OCI-LY7 (cell line): ENCODE measurements around the gene RUVBL2. TPM values are rescaled to one million over a fixed set of nuclear protein-coding genes. Genes with fewer than 3 reads are reported as not detected.
A peak's percentile ranks its signal among the peaks of the same experiment; 100 is the strongest.

Experiments
- BruUV-seq: library from RNA; stranded (reverse); fragments of 400-500 nt; replicated peaks from 2 replicates; lab custom pipeline; 2021; lab: Mats Ljungman, UMichigan
- CTCF ChIA-PET: fragments of 300-600 bp; sonication (Branson Sonifier 250); formaldehyde crosslinking; loops from one replicate; lab custom pipeline; 2022; ENCODE audit warnings: antibody characterized with exemption; ENCODE audit not compliant: unreplicated experiment; lab: Charles Lee
- POLR2A ChIA-PET: fragments of 300-600 bp; sonication (Branson Sonifier 250); formaldehyde crosslinking; loops from one replicate; lab custom pipeline; 2022; ENCODE audit warnings: antibody characterized with exemption; lab: Charles Lee
- DNase-seq: peaks from one replicate; pipeline ENCODE4 v3.0.0-alpha.2; 2015; ENCODE audit warnings: low spot score
- H2AFZ ChIP-seq: fragments of 200-600 bp; sonication (generic), shearing (Covaris generic); 2 replicates; pipeline ENCODE4 v1.6.1; 2014; ENCODE audit warnings: mild to moderate bottlenecking, antibody characterized with exemption, low read length, moderate library complexity
- H3K27ac ChIP-seq: fragments of 200-600 bp; sonication (generic); 2 replicates; pipeline ENCODE4 v1.5.1; 2014; ENCODE audit warnings: mixed run types, low read depth, mild to moderate bottlenecking, moderate library complexity, low read length, inconsistent platforms; ENCODE audit not compliant: poor library complexity, severe bottlenecking
- H3K36me3 ChIP-seq: fragments of 200-600 bp; sonication (generic); 2 replicates; pipeline ENCODE4 v1.6.1; 2014; ENCODE audit warnings: mild to moderate bottlenecking, antibody characterized with exemption, low read length, moderate library complexity, mixed read lengths; ENCODE audit not compliant: insufficient read depth
- H3K4me1 ChIP-seq: fragments of 200-600 bp; sonication (generic); 2 replicates; pipeline ENCODE4 v1.5.1; 2014; ENCODE audit warnings: mild to moderate bottlenecking, low read length; ENCODE audit not compliant: insufficient read depth, poor library complexity, severe bottlenecking
- H3K4me2 ChIP-seq: fragments of 200-600 bp; sonication (generic); 2 replicates; pipeline ENCODE4 v1.6.1; 2014; ENCODE audit warnings: mild to moderate bottlenecking, low read length
- H3K4me3 ChIP-seq: fragments of 200-600 bp; sonication (generic); 2 replicates; pipeline ENCODE4 v1.5.1; 2014; ENCODE audit warnings: mild to moderate bottlenecking, low read depth, low read length; ENCODE audit not compliant: poor library complexity, severe bottlenecking
- H3K79me2 ChIP-seq: fragments of 200-600 bp; sonication (generic); 2 replicates; pipeline ENCODE4 v1.6.1; 2016; ENCODE audit warnings: low read depth, mild to moderate bottlenecking, low read length, moderate library complexity, mixed read lengths; ENCODE audit not compliant: insufficient read depth
- H3K9me2 ChIP-seq: fragments of 200-600 bp; sonication (generic); 2 replicates; pipeline ENCODE4 v1.6.1; 2016; ENCODE audit warnings: mild to moderate bottlenecking, low read length, mixed read lengths; ENCODE audit not compliant: insufficient read depth
- H3K9me3 ChIP-seq: fragments of 200-600 bp; sonication (generic); 2 replicates; pipeline ENCODE4 v1.6.1; 2014; ENCODE audit warnings: mild to moderate bottlenecking, mixed run types, low read length, mixed read lengths
- H4K20me1 ChIP-seq: fragments of 200-600 bp; sonication (generic); 2 replicates; pipeline ENCODE4 v1.6.1; 2014; ENCODE audit warnings: mild to moderate bottlenecking, antibody characterized with exemption, low read length, moderate library complexity, mixed read lengths; ENCODE audit not compliant: insufficient read depth
- EZH2phosphoT487 ChIP-seq: fragments of 200-600 bp; sonication (generic); IDR thresholded peaks from 2 replicates; pipeline ENCODE4 v1.6.1; 2018; ENCODE audit warnings: low read depth, borderline replicate concordance, mild to moderate bottlenecking, mixed run types, antibody characterized with exemption, low read length, moderate library complexity, mixed read lengths
- intact Hi-C: fragments of 100-400 bp; cut with micrococcal nuclease; formaldehyde crosslinking; loops from one replicate; pipeline ENCODE4 v1.10.0; 2022; ENCODE audit not compliant: unreplicated experiment
- total RNA-seq, 2 experiments: library from RNA; depleted of rRNA in 1 of 2; stranded (reverse); fragments of >200 nt in 1 of 2; shearing (Covaris generic) in 1 of 2; gene quantifications; 2 replicates each; pipeline ENCODE4 v1.2.3, GENCODE V29; 2014 to 2022
- TF ChIP-seq, protein P1 (sequence below): fragments of 200-600 bp; sonication (generic); conservative IDR thresholded peaks from 2 replicates; pipeline ENCODE4 v1.5.1; 2014; ENCODE audit warnings: mild to moderate bottlenecking, antibody characterized with exemption, low read length, moderate library complexity, mixed read lengths

Gene RUVBL2
- total RNA-seq, 2 experiments from 2014 or later: 125 to 265 TPM

DNA sequence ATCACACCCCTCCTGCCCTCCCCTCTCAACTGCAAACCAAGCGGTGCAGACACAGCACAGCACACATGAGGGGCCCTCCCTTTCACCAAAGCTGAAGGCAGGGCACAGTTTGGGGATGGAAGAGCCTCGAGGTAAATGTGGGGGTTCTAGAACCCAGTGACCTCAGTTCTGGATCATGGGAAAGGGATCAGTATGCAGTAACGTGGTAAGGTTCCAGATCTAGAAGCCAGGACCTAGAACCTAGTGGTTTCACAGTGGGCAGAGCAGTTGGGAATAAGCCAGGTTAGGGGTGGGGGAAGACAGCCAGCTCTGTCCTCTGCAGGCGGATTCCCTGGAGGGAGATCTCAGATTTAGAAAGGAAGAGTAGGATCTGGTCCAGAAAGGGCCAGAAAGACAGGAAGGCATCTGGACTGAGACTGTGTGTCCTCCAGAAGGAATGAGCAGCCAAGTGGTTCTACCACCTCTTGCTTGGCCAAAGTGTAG is 25.5 kb upstream of the RUVBL2 start:
- ChIA-PET CTCF (interaction anchor here (1.3 kb wide), 1 partner anchor 25 kb away, joined by 4 read pairs; the partner anchor contains the start of genes GYS1 and RUVBL2), POLR2A (no interaction called here)
- H3K27ac ChIP-seq: peak overlapping the region; percentile 47
- peak overlapping the region; percentile 99 for H3K4me2 ChIP-seq
- no peak overlapping the region for H2AFZ ChIP-seq
- DNase-seq: no peak
- H3K9me3 ChIP-seq: no peaks in the 10 kb centered on the region
- peaks cover 44% of the 10 kb centered on the region for H3K36me3 ChIP-seq
- H3K4me1 ChIP-seq: peaks cover 57% of the 10 kb centered on the region
- no peak overlapping the region for H3K4me3 ChIP-seq
- H3K79me2 ChIP-seq: peaks cover 17% of the 10 kb centered on the region; the same call in 1 of the 2 replicates
- H3K9me2 ChIP-seq: no peaks in the 10 kb centered on the region
- TSS peak; percentile 78 for BruUV-seq
- no peaks in the 10 kb centered on the region for H4K20me1 ChIP-seq
- intact Hi-C loops: no loop called here
- TF ChIP-seq, protein P1, sequence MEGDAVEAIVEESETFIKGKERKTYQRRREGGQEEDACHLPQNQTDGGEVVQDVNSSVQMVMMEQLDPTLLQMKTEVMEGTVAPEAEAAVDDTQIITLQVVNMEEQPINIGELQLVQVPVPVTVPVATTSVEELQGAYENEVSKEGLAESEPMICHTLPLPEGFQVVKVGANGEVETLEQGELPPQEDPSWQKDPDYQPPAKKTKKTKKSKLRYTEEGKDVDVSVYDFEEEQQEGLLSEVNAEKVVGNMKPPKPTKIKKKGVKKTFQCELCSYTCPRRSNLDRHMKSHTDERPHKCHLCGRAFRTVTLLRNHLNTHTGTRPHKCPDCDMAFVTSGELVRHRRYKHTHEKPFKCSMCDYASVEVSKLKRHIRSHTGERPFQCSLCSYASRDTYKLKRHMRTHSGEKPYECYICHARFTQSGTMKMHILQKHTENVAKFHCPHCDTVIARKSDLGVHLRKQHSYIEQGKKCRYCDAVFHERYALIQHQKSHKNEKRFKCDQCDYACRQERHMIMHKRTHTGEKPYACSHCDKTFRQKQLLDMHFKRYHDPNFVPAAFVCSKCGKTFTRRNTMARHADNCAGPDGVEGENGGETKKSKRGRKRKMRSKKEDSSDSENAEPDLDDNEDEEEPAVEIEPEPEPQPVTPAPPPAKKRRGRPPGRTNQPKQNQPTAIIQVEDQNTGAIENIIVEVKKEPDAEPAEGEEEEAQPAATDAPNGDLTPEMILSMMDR: no peak
- no peak for TF ChIP-seq EZH2phosphoT487

DNA sequence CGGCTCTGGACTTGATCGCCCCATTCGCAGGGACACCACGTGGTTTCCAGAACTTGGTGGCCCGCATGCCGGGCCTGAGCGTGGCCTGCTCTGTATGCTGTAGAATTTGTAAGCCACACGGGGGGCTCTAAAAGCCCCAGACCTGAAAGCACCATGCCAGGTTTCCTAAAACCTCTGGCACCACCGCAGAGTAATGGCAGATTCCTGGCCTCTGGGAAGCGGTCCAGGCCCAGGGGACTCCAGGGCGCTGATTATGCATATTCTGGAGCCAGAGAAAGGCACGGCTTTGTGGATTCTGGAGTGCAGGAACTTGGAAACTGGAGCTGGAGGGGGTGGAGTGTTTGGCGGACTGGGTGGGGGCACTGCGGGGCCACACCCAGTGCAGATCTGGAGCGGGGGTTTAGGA is 24.9 kb upstream of the RUVBL2 start:
- intact Hi-C loops: no loop called here
- no peak overlapping the region for H3K4me3 ChIP-seq
- peaks cover 51% of the 10 kb centered on the region for H3K4me1 ChIP-seq
- H3K9me3 ChIP-seq: no peaks in the 10 kb centered on the region
- TF ChIP-seq EZH2phosphoT487: no peak
- TF ChIP-seq, protein P1: no peak
- H3K4me2 ChIP-seq: no peak overlapping the region
- H3K36me3 ChIP-seq: peaks cover 47% of the 10 kb centered on the region
- no peak overlapping the region for H2AFZ ChIP-seq
- H3K27ac ChIP-seq: no peak overlapping the region
- H3K9me2 ChIP-seq: no peaks in the 10 kb centered on the region
- POLR2A ChIA-PET: no interaction called here
- CTCF ChIA-PET: interaction anchor here (0.7 kb wide), 1 partner anchor 173 kb away, joined by 3 read pairs; no protein-coding TSS in a partner anchor
- H4K20me1 ChIP-seq: no peaks in the 10 kb centered on the region
- peaks cover 17% of the 10 kb centered on the region; the same call in 1 of the 2 replicates for H3K79me2 ChIP-seq
- no TSS peak for BruUV-seq
- DNase-seq: no peak
